H7 (cell line): ENCODE data around the gene IFT80. TPM values are rescaled to one million over a fixed set of nuclear protein-coding genes. Genes with fewer than 3 reads are reported as not detected.
"Not testable (repeated sequence)": the region's sequence is repeated elsewhere in the genome, so short reads cannot be mapped to it uniquely, and the experiment has no call there.

Experiments used
- DNase-seq: peaks from one replicate; pipeline ENCODE4 v3.0.0; 2012
- H3K27me3 ChIP-seq: 2 replicates; pipeline ENCODE4 v1.6.0; 2011; ENCODE audit warnings: mild to moderate bottlenecking, low read length; ENCODE audit not compliant: control insufficient read depth, insufficient read depth
- H3K36me3 ChIP-seq: replicated peaks from 2 replicates; pipeline ENCODE4 v1.5.1; 2011; ENCODE audit warnings: low read length; ENCODE audit not compliant: control insufficient read depth, insufficient read depth
- H3K4me3 ChIP-seq: 2 replicates; pipeline ENCODE4 v1.5.1; 2011; ENCODE audit warnings: low read depth, mild to moderate bottlenecking, control low read depth, low read length, moderate library complexity; ENCODE audit not compliant: insufficient read depth
- total RNA-seq: library from RNA; depleted of rRNA; stranded (reverse); fragments of >200 nt; shearing (Covaris generic); gene quantifications from 2 replicates; pipeline ENCODE4 v1.2.3, GENCODE V29; 2014

IFT80 gene
- total RNA-seq, 1 experiment from 2014 or later: 19.9 TPM

GRCh38 chr3:160355826-160356225 is 43.2 kb downstream of the IFT80 start:
- no peaks in the 10 kb centered on the region; the same call in 1 of the 2 replicates for H3K36me3 ChIP-seq
- H3K4me3 ChIP-seq: no peak overlapping the region
- H3K27me3 ChIP-seq: no peaks in the 10 kb centered on the region
- DNase-seq: no peak

DNA sequence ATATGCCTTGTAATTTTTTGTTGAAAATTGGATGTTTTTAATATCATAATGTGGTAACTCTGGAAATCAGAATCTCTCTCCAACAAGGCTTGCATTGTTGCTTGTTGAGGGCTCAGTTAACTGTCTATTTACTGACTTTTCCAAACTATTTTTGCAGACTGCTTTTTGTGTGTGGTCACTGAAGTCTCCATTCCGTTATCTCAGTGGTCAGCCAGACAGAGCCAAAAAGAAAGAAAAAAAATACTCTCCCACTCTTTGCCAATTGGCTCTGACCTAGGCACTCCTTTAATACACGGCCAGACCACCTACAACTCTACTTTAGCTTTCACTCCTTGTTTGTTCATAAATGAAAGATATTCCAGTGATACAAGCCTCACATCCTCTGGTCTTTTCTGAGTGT is 52.5 kb downstream of the IFT80 start:
- Histone ChIP-seq H3K4me3 (no peak overlapping the region), H3K27me3 (no peaks in the 10 kb centered on the region), H3K36me3 (no peaks in the 10 kb centered on the region)
- no peak for DNase-seq

GRCh38 chr3:160343132-160343531 is 55.9 kb downstream of the IFT80 start:
- H3K4me3 ChIP-seq: no peak overlapping the region
- no peak for DNase-seq
- no peaks in the 10 kb centered on the region for H3K27me3 ChIP-seq

DNA sequence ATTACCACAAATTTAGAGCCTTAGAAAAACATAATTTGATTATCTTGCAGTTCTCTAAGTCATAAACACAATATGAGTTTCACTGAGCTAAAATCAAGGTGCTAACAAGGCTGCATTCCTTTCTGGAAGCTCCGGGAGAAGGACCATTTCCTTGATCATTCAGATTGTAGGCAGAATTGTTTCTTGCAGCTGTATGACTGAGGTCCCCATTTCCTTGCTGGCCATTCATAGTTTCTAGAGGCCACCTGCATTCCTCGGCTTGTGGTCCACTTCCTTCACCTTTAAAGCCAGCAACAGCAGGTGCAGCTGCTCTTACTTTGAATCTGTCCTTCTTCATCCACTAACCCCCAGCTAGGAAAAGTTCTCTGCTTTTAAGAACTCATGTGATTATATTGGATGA is 58.7 kb downstream of the IFT80 start:
- Histone ChIP-seq H3K4me3 (no peak overlapping the region), H3K36me3 (no peaks in the 10 kb centered on the region), H3K27me3 (no peaks in the 10 kb centered on the region)
- no peak for DNase-seq

More at GRCh38 chr3:160343132-160343531, 55.9 kb downstream of the IFT80 start:
- H3K36me3 ChIP-seq: no peaks in the 10 kb centered on the region

DNA sequence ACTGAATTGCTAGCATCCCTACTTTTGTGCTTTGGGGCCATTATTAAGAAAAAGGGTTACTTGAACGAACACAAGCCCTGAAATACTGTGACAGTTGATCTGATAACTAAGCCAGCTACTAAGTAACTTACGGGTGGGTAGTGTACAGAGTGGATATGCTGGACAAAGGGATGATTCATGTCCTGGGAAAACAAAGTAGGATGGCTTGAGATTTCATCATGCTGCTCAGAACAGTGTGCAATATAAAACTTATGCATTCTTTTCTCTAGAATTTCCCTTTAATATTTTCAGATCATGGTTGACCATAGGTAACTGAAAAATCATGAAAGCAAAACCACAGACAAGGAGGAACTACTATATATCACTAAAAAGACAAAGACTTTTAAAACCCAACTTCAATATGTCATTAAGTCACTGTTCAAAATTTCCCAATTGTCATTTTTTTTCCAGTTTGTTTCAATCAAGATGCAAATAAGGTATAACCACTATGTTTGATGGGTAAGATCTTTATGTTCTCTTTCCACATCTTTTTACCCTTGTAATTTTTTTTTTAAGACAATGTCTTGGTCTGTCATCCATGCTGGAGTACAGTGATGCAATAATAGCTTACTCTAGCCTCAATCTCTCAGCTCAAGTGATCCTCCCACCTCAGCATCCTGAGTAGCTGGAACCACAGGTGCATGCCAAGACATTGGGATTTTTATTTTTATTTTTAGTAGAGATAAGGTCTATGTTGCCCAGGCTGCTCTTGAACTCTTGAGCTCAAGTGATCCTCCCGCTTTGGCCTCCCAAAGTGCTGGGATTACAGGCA is 67.7 kb downstream of the IFT80 start:
- H3K4me3 ChIP-seq: no peak overlapping the region
- no peaks in the 10 kb centered on the region for H3K27me3 ChIP-seq
- no peak for DNase-seq
- no peaks in the 10 kb centered on the region for H3K36me3 ChIP-seq

GRCh38 chr3:160330690-160331089 is 68.3 kb downstream of the IFT80 start:
- DNase-seq: no peak
- H3K36me3 ChIP-seq: no peaks in the 10 kb centered on the region
- no peak overlapping the region for H3K4me3 ChIP-seq
- H3K27me3 ChIP-seq: no peaks in the 10 kb centered on the region

GRCh38 chr3:160330109-160330508 is 68.9 kb downstream of the IFT80 start:
- Histone ChIP-seq H3K27me3 (no peaks in the 10 kb centered on the region), H3K36me3 (no peaks in the 10 kb centered on the region)
- no peak for DNase-seq

GRCh38 chr3:160326286-160326685 is 72.7 kb downstream of the IFT80 start:
- DNase-seq, H3K4me3 ChIP-seq, H3K36me3 ChIP-seq, H3K27me3 ChIP-seq: not testable (repeated sequence)

More at GRCh38 chr3:160330109-160330508, 68.9 kb downstream of the IFT80 start:
- no peak overlapping the region for H3K4me3 ChIP-seq

- not testable (repeated sequence) for DNase-seq, H3K4me3 ChIP-seq, H3K27me3 ChIP-seq, H3K36me3 ChIP-seq
These were observed 77.2 kb downstream of the IFT80 start for GRCh38 chr3:160321821-160322220.

DNA sequence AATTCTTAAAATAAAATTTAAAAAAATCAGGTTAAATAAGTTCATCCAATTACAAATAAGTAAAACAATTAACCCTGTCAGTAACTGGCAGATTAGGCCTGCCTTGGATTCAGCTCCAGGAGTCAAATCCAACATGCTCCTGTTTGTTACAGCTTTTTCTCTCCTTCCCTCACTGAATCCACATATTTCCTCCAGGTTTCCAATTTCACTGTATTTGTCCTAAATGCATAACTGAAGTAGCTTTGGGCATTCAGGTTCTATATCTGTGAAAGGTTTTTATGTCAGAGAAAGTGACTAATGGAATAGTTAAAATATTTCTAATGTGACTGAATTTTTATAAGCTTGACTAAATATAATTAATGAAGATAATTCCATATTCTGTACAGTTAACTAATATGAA is 79.7 kb downstream of the IFT80 start:
- H3K36me3 ChIP-seq: no peaks in the 10 kb centered on the region
- no peak overlapping the region for H3K4me3 ChIP-seq
- H3K27me3 ChIP-seq: no peaks in the 10 kb centered on the region
- no peak for DNase-seq

DNA sequence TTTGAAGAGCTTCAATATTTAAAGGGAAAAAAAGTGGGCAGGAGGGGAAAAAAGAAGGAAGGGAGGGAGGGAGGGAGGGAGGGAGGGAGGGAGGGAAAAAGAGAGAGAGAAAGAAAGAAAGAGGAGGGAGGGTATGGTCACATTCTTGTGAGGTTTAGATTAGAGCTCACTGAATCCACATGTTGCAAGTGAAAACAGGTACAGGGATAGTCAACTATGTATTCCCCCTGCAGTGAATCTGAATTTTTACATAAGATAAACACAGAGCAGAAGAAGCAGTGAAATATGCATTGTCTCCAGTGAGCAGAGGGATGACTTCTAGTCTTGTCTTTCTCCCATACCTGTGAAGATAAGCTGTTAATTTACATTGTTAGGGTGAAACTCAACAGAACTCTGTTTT is 84.0 kb downstream of the IFT80 start:
- H3K4me3 ChIP-seq: no peak overlapping the region
- H3K36me3 ChIP-seq: no peaks in the 10 kb centered on the region
- no peak for DNase-seq
- no peaks in the 10 kb centered on the region for H3K27me3 ChIP-seq

GRCh38 chr3:160312014-160312624 is 86.9 kb downstream of the IFT80 start:
- Histone ChIP-seq H3K4me3 (no peak overlapping the region), H3K36me3 (no peaks in the 10 kb centered on the region), H3K27me3 (no peaks in the 10 kb centered on the region)
- no peak for DNase-seq

DNA sequence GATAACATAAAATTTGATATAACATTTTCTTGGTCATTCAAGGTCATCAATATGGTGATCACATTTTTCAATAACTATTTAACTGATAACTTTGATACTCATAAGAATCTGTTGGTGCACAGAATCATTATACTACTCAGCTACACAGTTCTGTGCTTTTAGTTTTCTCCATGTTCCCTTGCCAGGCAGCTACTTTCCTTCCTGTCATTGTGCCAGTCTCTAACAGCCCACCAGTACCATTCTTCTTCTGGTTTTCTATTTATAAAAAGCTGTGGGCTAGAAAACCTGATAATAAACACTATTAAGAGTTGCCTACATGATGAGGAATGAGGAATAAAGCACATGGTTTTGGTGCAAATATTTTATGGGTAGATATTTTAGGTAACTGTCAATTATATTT is 96.2 kb downstream of the IFT80 start:
- no peak for DNase-seq
- H3K27me3 ChIP-seq: no peaks in the 10 kb centered on the region; the same call in 1 of the 2 replicates
- no peaks in the 10 kb centered on the region for H3K36me3 ChIP-seq
- H3K4me3 ChIP-seq: no peak overlapping the region

GRCh38 chr3:160296591-160296990 is 102.4 kb downstream of the IFT80 start:
- Histone ChIP-seq H3K4me3 (no peak overlapping the region), H3K27me3 (no peaks in the 10 kb centered on the region), H3K36me3 (no peaks in the 10 kb centered on the region)
- no peak for DNase-seq

DNA sequence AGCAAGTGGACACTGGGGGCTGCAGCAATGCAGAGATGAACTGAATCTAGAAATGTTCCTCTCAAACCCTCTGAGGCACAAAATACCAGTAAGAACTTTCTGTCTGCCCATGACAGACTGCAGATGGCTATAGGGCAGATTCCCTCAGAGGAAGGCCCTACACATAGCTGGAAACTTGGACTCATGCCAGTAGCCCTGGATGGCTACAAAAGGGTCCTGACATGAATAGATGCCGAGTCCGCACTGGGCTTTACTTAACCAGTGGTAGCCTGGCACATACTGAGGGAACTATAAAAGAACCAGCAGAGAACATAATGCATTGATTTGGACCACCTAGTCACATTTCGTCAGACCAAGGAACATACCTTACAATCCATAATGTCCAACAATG is 107.1 kb downstream of the IFT80 start:
- Histone ChIP-seq H3K4me3 (no peak overlapping the region), H3K27me3 (no peaks in the 10 kb centered on the region), H3K36me3 (no peaks in the 10 kb centered on the region)
- DNase-seq: no peak
